B cell (primary cell): Measurements from ENCODE around the gene RIT2. TPM values are rescaled to one million over a fixed set of nuclear protein-coding genes. Genes with fewer than 3 reads are reported as not detected.

Experiments
- ATAC-seq: fragments of 200-7000 bp; cut with Tn5 transposase; one replicate; pipeline ENCODE4 v1.10.0; 2021; ENCODE audit warnings: low read depth, mild to moderate bottlenecking, moderate number of reproducible peaks, moderate library complexity
- CTCF ChIA-PET: fragments of 350-600 bp; sonication (Branson Sonifier 250); formaldehyde crosslinking; loops from one replicate; lab custom pipeline; 2021; ENCODE audit warnings: antibody characterized with exemption, inconsistent platforms; lab: Charles Lee
- POLR2A ChIA-PET: fragments of 350-600 bp; sonication (Branson Sonifier 250); formaldehyde crosslinking; loops from one replicate; lab custom pipeline; 2021; ENCODE audit warnings: antibody characterized with exemption; lab: Charles Lee
- DNase-seq: peaks from one replicate; pipeline ENCODE4 v3.0.0; 2013
- H2AFZ ChIP-seq: 2 replicates; pipeline ENCODE4 v1.6.1; 2012; ENCODE audit warnings: mild to moderate bottlenecking, low read depth, low read length; ENCODE audit not compliant: insufficient read depth, poor library complexity, severe bottlenecking
- H3K27ac ChIP-seq, 2 donors: 1 replicate in 1 of 2; 2 replicates in 1 of 2; pipeline ENCODE4 v1.5.1; 2012 to 2013; ENCODE audit warnings: low read length in 2 of 2, mild to moderate bottlenecking in 2 of 2, moderate library complexity in 1 of 2
- H3K27me3 ChIP-seq, 4 experiments: fragments of 200-600 bp in 1 of 4; sonication (generic) in 1 of 4; replicated peaks in 1 of 4; 1 replicate in 2 of 4; 2 replicates in 2 of 4; pipeline versions ENCODE4 v1.6.1 to v1.7.0; 2013 to 2016; ENCODE audit warnings: low read length in 3 of 4, mild to moderate bottlenecking in 2 of 4, mixed read lengths in 1 of 4, moderate library complexity in 1 of 4; ENCODE audit not compliant: insufficient read depth in 4 of 4, control insufficient read depth in 3 of 4; ENCODE audit errors: control extremely low read depth in 1 of 4
- H3K36me3 ChIP-seq, 2 experiments: replicated peaks in 1 of 2; 1 replicate in 1 of 2; 2 replicates in 1 of 2; pipeline versions ENCODE4 v1.6.1 to v1.7.1; 2013; ENCODE audit warnings: low read length in 1 of 2; ENCODE audit not compliant: insufficient read depth in 2 of 2, control insufficient read depth in 1 of 2; ENCODE audit errors: control extremely low read depth in 1 of 2, extremely low read depth in 1 of 2
- H3K4me1 ChIP-seq, 2 donors: fragments of 200-600 bp in 1 of 2; sonication (generic) in 1 of 2; 1 replicate in 1 of 2; 2 replicates in 1 of 2; pipeline versions ENCODE4 v1.5.1 to v1.6.1; 2013 to 2017; ENCODE audit warnings: low read length in 2 of 2; ENCODE audit not compliant: control insufficient read depth in 2 of 2, insufficient read depth in 2 of 2
- H3K4me2 ChIP-seq: replicated peaks from 2 replicates; pipeline ENCODE3; 2012; ENCODE audit warnings: mild to moderate bottlenecking, low read depth, low read length; ENCODE audit not compliant: poor library complexity, severe bottlenecking
- H3K4me3 ChIP-seq, 5 experiments: fragments of 200-600 bp in 1 of 5; sonication (generic) in 1 of 5; 1 replicate in 3 of 5; 2 replicates in 2 of 5; pipeline versions ENCODE4 v1.5.1 to v1.7.0; 2011 to 2016; ENCODE audit warnings: low read length in 4 of 5, mild to moderate bottlenecking in 4 of 5, low read depth in 2 of 5, control low read depth in 1 of 5, moderate library complexity in 1 of 5; ENCODE audit not compliant: insufficient read depth in 1 of 5; ENCODE audit errors: control extremely low read depth in 1 of 5, extremely low read depth in 1 of 5
- H3K79me2 ChIP-seq: fragments of 200-600 bp; sonication (generic); one replicate; pipeline ENCODE4 v1.6.0; 2016; ENCODE audit warnings: low read length; ENCODE audit not compliant: control insufficient read depth, insufficient read depth
- H3K9ac ChIP-seq: fragments of 200-600 bp; sonication (generic); 2 replicates; pipeline ENCODE4 v1.6.1; 2017; ENCODE audit warnings: mild to moderate bottlenecking, low read length, moderate library complexity
- H3K9me3 ChIP-seq, 3 donors: one replicate each; pipeline versions ENCODE4 v1.6.1 to v1.7.1; 2013; ENCODE audit warnings: low read length in 2 of 3; ENCODE audit not compliant: control insufficient read depth in 2 of 3, insufficient read depth in 1 of 3; ENCODE audit errors: control extremely low read depth in 1 of 3
- H4K20me1 ChIP-seq: 2 replicates; pipeline ENCODE4 v1.6.0; 2012; ENCODE audit warnings: mild to moderate bottlenecking, low read length; ENCODE audit not compliant: insufficient read depth, control insufficient read depth, poor library complexity, severe bottlenecking
- H3K27ac Mint-ChIP-seq: one replicate; pipeline ENCODE4 v1.8.0; 2021; ENCODE audit warnings: mixed read lengths
- H3K27me3 Mint-ChIP-seq: one replicate; pipeline ENCODE4 v1.8.0; 2021; ENCODE audit warnings: mixed read lengths
- H3K4me1 Mint-ChIP-seq: one replicate; pipeline ENCODE4 v1.8.0; 2021; ENCODE audit warnings: mixed read lengths
- H3K4me3 Mint-ChIP-seq: one replicate; pipeline ENCODE4 v1.8.0; 2021; ENCODE audit warnings: mixed read lengths
- H3K9me3 Mint-ChIP-seq: one replicate; pipeline ENCODE4 v1.8.0; 2022; ENCODE audit warnings: mixed read lengths; ENCODE audit not compliant: insufficient read depth
- EZH2 ChIP-seq: IDR thresholded peaks from 2 replicates; pipeline ENCODE4 v1.6.1; 2012; ENCODE audit warnings: borderline replicate concordance, low read depth, mild to moderate bottlenecking, moderate library complexity, low read length; ENCODE audit not compliant: insufficient read depth, poor library complexity, severe bottlenecking
- WGBS: methylation state at CpG from one replicate; pipeline ENCODE4 v1.1.5; 2013; ENCODE audit warnings: missing lambda C conversion rate; ENCODE audit not compliant: insufficient coverage; 5-methylcytosine and 5-hydroxymethylcytosine counted together
- intact Hi-C: fragments of 100-400 bp; cut with micrococcal nuclease; formaldehyde crosslinking; loops from one replicate; pipeline ENCODE4 v1.10.0; 2022
- polyA plus RNA-seq: library from polyadenylated mRNA; depleted of rRNA; stranded (reverse); fragments of >200 nt; gene quantifications from 2 replicates; pipeline ENCODE4 v1.2.3, GENCODE V29; 2012
- total RNA-seq, 2 donors: library from RNA; stranded (reverse); fragments of 120-200 nt in 1 of 2; gene quantifications; 1 replicate in 1 of 2; 2 replicates in 1 of 2; pipeline versions ENCODE4 v1.2.3 to v1.2.4, GENCODE V29; 2013 to 2022
- TF ChIP-seq, protein P1 (sequence below): fragments of 200-600 bp; IDR thresholded peaks from one replicate; pipeline ENCODE4 v1.8.0; 2022; ENCODE audit warnings: antibody characterized with exemption, mild to moderate bottlenecking

Gene RIT2
- total and polyA plus RNA-seq, 2 donors (not counting 1 experiment from before 2014, with no cell fraction given) = not detected

DNA sequence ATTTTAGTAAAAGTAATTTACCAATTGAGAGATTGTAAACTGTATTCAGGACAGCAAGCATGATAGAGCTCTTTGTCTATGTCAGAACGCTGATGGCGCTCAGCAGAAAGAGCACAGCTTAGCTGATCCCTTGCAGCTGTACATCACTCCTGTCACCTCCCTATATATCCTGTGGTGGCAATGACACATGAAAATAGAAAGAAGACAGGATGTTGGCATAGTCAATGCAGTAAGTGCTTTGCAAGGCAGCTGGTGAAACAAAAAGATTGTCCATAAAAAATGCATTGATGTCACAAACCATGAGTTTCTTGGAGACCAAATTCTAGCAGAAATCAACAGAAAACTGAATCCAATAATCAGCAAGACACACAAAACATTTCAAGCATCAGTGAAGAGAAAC, 221.5 kb downstream of the RIT2 start:
- Mint-ChIP-seq H3K9me3 (no peaks in the 10 kb centered on the region), H3K4me1 (no peaks in the 10 kb centered on the region), H3K27me3 (no peaks in the 10 kb centered on the region), H3K27ac (no peak overlapping the region), H3K4me3 (no peak overlapping the region)
- no peak for ATAC-seq
- Histone ChIP-seq H3K9ac (no peak overlapping the region), H2AFZ (no peak overlapping the region), H3K36me3 (no peaks in the 10 kb centered on the region), H3K27ac (no peak overlapping the region), H4K20me1 (no peaks in the 10 kb centered on the region), H3K4me1 (no peaks in the 10 kb centered on the region), H3K9me3 (peaks cover 0 to 3% (median 0%) of the 10 kb centered on the region in 3 donors), H3K4me3 (no peak overlapping the region), H3K79me2 (no peaks in the 10 kb centered on the region), H3K27me3 (no peaks in the 10 kb centered on the region), H3K4me2 (no peak overlapping the region)
- TF ChIP-seq EZH2 = no peak
- TF ChIP-seq, protein P1, sequence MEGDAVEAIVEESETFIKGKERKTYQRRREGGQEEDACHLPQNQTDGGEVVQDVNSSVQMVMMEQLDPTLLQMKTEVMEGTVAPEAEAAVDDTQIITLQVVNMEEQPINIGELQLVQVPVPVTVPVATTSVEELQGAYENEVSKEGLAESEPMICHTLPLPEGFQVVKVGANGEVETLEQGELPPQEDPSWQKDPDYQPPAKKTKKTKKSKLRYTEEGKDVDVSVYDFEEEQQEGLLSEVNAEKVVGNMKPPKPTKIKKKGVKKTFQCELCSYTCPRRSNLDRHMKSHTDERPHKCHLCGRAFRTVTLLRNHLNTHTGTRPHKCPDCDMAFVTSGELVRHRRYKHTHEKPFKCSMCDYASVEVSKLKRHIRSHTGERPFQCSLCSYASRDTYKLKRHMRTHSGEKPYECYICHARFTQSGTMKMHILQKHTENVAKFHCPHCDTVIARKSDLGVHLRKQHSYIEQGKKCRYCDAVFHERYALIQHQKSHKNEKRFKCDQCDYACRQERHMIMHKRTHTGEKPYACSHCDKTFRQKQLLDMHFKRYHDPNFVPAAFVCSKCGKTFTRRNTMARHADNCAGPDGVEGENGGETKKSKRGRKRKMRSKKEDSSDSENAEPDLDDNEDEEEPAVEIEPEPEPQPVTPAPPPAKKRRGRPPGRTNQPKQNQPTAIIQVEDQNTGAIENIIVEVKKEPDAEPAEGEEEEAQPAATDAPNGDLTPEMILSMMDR = no peak
- no CpG with 5 or more reads among the region's 2 CpGs for WGBS
- no peak for DNase-seq
- CTCF ChIA-PET = no interaction called here
- intact Hi-C loops = no loop called here
- POLR2A ChIA-PET = no interaction called here

DNA sequence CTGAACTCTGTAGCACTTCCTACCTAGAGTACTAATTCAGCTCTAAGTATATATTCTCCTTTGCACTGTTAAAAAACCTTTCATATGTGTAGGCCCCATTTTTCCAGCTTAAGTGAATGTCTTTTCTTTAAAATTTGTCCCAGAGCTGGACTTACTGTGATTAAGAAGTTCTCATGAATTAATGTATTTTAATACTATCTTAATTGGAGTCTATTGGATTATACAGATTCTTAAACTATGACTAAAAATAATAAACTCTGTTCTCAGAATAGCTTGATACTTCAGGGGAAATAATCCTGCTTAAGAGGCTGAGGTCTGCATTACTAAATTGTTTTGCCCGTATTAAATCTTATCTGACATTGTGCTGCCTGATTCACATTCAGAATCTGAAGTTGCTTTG, 223.3 kb downstream of the RIT2 start:
- H4K20me1 ChIP-seq = no peaks in the 10 kb centered on the region
- ATAC-seq (no peak), DNase-seq (no peak)
- intact Hi-C loops = no loop called here
- TF ChIP-seq, protein P1 = no peak
- no peak for TF ChIP-seq EZH2
- H3K27ac ChIP-seq = no peak overlapping the region
- Mint-ChIP-seq H3K27ac (no peak overlapping the region), H3K4me3 (no peak overlapping the region), H3K4me1 (no peaks in the 10 kb centered on the region), H3K9me3 (no peaks in the 10 kb centered on the region), H3K27me3 (no peaks in the 10 kb centered on the region)
- no peaks in the 10 kb centered on the region for H3K27me3 ChIP-seq
- no peak overlapping the region for H3K4me2 ChIP-seq
- CTCF ChIA-PET = no interaction called here
- no peaks in the 10 kb centered on the region for H3K79me2 ChIP-seq
- no CpG with 5 or more reads among the region's 1 CpG for WGBS
- no peaks in the 10 kb centered on the region for H3K9me3 ChIP-seq
- no peak overlapping the region for H2AFZ ChIP-seq
- H3K4me1 ChIP-seq = no peaks in the 10 kb centered on the region
- no peak overlapping the region for H3K4me3 ChIP-seq
- POLR2A ChIA-PET = no interaction called here
- H3K36me3 ChIP-seq = no peaks in the 10 kb centered on the region
- H3K9ac ChIP-seq = no peak overlapping the region
